RWPE2 (cell line): Measurements from ENCODE around the gene JMJD7.

Experiments used
- ATAC-seq: fragments of 200-7000 bp; cut with Tn5 transposase; 3 replicates; pipeline ENCODE4 v1.9.1; 2021; ENCODE audit warnings: low read depth
- DNase-seq: peaks from one replicate; pipeline ENCODE4 v3.0.0-alpha.2; 2020; ENCODE audit warnings: low spot score
- H3K27ac ChIP-seq: fragments of 450-650 bp; 2 replicates; pipeline ENCODE4 v1.5.1; 2017; ENCODE audit warnings: mild to moderate bottlenecking; ENCODE audit not compliant: poor library complexity, severe bottlenecking
- H3K27me3 ChIP-seq: fragments of 250-450 bp; sonication (Bioruptor Pico); 2 replicates; pipeline ENCODE4 v1.5.1; 2021; ENCODE audit warnings: mild to moderate bottlenecking, moderate library complexity; ENCODE audit not compliant: insufficient read depth, poor library complexity, severe bottlenecking
- H3K36me3 ChIP-seq: fragments of 250-450 bp; sonication (Bioruptor Pico); 2 replicates; pipeline ENCODE4 v1.5.1; 2020; ENCODE audit warnings: low read depth, mild to moderate bottlenecking, moderate library complexity
- H3K4me1 ChIP-seq: fragments of 250-450 bp; sonication (Bioruptor Pico); 2 replicates; pipeline ENCODE4 v1.5.1; 2021; ENCODE audit warnings: mild to moderate bottlenecking, moderate library complexity; ENCODE audit not compliant: insufficient read depth, poor library complexity, severe bottlenecking
- H3K4me3 ChIP-seq: fragments of 250-450 bp; sonication (Bioruptor Pico); 2 replicates; pipeline ENCODE4 v1.5.1; 2021; ENCODE audit warnings: mild to moderate bottlenecking, moderate library complexity; ENCODE audit not compliant: severe bottlenecking
- H3K9me3 ChIP-seq: fragments of 250-450 bp; sonication (Bioruptor Pico); 2 replicates; pipeline ENCODE4 v1.5.1; 2021; ENCODE audit warnings: mild to moderate bottlenecking, moderate library complexity; ENCODE audit not compliant: severe bottlenecking
- CTCF ChIP-seq: fragments of 450-650 bp; IDR thresholded peaks from one replicate; pipeline ENCODE4 v1.5.1; 2017; ENCODE audit warnings: mild to moderate bottlenecking, moderate library complexity; ENCODE audit not compliant: poor library complexity, severe bottlenecking

Gene JMJD7

DNA sequence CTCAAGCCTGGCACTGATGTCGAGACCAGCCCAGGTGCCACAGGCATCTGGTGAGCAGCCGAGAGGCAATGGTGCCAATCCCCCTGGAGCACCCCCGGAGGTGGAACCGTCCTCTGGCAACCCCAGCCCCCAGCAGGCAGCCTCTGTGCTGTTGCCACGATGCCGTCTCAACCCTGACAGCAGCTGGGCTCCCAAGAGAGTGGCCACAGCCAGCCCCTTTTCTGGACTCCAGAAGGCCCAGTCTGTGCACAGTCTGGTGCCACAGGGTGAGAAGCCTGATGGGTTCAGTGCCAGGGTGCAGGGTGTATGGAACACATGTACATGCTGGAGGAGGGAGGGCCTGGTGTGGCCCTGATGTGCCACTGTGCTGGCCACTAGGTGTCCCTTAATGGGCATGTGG lies 4.9 kb upstream of the JMJD7 start:
- Histone ChIP-seq H3K4me3 (no peak overlapping the region), H3K4me1 (peaks cover 3% of the 10 kb centered on the region), H3K9me3 (no peaks in the 10 kb centered on the region), H3K36me3 (peaks cover 63% of the 10 kb centered on the region), H3K27me3 (no peaks in the 10 kb centered on the region), H3K27ac (no peak overlapping the region)
- ATAC-seq (no peak), DNase-seq (no peak)
- TF ChIP-seq CTCF: no peak

DNA sequence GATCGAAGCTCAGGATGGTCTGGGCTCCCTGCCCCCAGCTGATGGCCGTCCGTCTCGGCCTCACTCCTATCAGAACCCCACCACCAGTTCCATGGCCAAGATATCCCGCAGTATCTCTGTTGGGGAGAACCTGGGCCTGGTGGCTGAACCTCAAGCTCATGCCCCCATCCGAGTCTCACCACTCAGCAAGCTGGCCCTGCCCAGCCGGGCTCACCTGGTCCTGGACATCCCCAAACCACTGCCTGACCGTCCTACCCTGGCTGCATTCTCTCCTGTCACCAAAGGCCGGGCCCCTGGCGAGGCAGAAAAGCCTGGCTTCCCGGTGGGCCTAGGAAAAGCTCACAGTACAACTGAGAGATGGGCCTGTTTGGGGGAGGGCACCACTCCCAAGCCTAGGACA lies 4.4 kb upstream of the JMJD7 start:
- H3K36me3 ChIP-seq: peaks cover 57% of the 10 kb centered on the region
- no peak for TF ChIP-seq CTCF
- ATAC-seq (no peak), DNase-seq (no peak)
- H3K9me3 ChIP-seq: no peaks in the 10 kb centered on the region
- peaks cover 3% of the 10 kb centered on the region for H3K4me1 ChIP-seq
- no peak overlapping the region for H3K4me3 ChIP-seq
- no peak overlapping the region for H3K27ac ChIP-seq
- no peaks in the 10 kb centered on the region for H3K27me3 ChIP-seq

- TF ChIP-seq CTCF: no peak
- peaks cover 8% of the 10 kb centered on the region for H3K4me1 ChIP-seq
- H3K36me3 ChIP-seq: peaks cover 50% of the 10 kb centered on the region
- no peak for ATAC-seq
- DNase-seq: no peak
- no peak overlapping the region for H3K27ac ChIP-seq
- H3K27me3 ChIP-seq: no peaks in the 10 kb centered on the region
- H3K9me3 ChIP-seq: no peaks in the 10 kb centered on the region
- H3K4me3 ChIP-seq: no peak overlapping the region
These were observed 3.7 kb upstream of the JMJD7 start for GRCh38 chr15:41824062-41824745.

- H3K27me3 ChIP-seq: no peaks in the 10 kb centered on the region
- ATAC-seq (no peak), DNase-seq (no peak)
- no peaks in the 10 kb centered on the region for H3K9me3 ChIP-seq
- peaks cover 16% of the 10 kb centered on the region for H3K4me1 ChIP-seq
- H3K36me3 ChIP-seq: peaks cover 41% of the 10 kb centered on the region
- H3K4me3 ChIP-seq: no peak overlapping the region
- TF ChIP-seq CTCF: no peak
- no peak overlapping the region for H3K27ac ChIP-seq
These were observed 2.7 kb upstream of the JMJD7 start for GRCh38 chr15:41825145-41825544.
